GM21515 (cell line): ENCODE measurements around the gene KSR1.

ENCODE experiments used
- ATAC-seq: cut with Tn5 transposase; IDR thresholded peaks from one replicate; pipeline ENCODE4 v1.9.1; 2021; ENCODE audit not compliant: unreplicated experiment

The KSR1 gene

GRCh38 chr17:27566671-27567562 lies 110.7 kb downstream of the KSR1 start:
- ATAC-seq, result no peak

GRCh38 chr17:27567563-27567859 lies 111.3 kb downstream of the KSR1 start:
- ATAC-seq, result no peak

- no peak for ATAC-seq
Measured at GRCh38 chr17:27568216-27568615, 112.0 kb downstream of the KSR1 start.

GRCh38 chr17:27568811-27569210 lies 112.6 kb downstream of the KSR1 start:
- ATAC-seq, result no peak

GRCh38 chr17:27569257-27569722 lies 113.0 kb downstream of the KSR1 start:
- no peak for ATAC-seq

GRCh38 chr17:27569884-27570577 lies 113.8 kb downstream of the KSR1 start:
- ATAC-seq, result no peak

- no peak for ATAC-seq
Measured at GRCh38 chr17:27570578-27570914, 114.3 kb downstream of the KSR1 start.

GRCh38 chr17:27571563-27572352 lies 115.5 kb downstream of the KSR1 start:
- no peak for ATAC-seq

- ATAC-seq, result no peak
Measured at GRCh38 chr17:27572665-27573064, 116.4 kb downstream of the KSR1 start.

- ATAC-seq, result no peak
Measured at GRCh38 chr17:27573548-27573947, 117.3 kb downstream of the KSR1 start.

GRCh38 chr17:27573971-27574525 lies 117.8 kb downstream of the KSR1 start:
- ATAC-seq, result no peak

- no peak for ATAC-seq
Measured at GRCh38 chr17:27575096-27575911, 119.1 kb downstream of the KSR1 start.

- no peak for ATAC-seq
Measured at GRCh38 chr17:27575912-27576252, 119.6 kb downstream of the KSR1 start.

- ATAC-seq, result no peak
Measured at GRCh38 chr17:27576477-27577083, 120.3 kb downstream of the KSR1 start.

GRCh38 chr17:27577121-27577761 lies 121.0 kb downstream of the KSR1 start:
- ATAC-seq, result no peak

- no peak for ATAC-seq
Measured at GRCh38 chr17:27577884-27578717, 121.9 kb downstream of the KSR1 start.

- peak; percentile 67 for ATAC-seq
Measured at GRCh38 chr17:27578718-27579085, 122.5 kb downstream of the KSR1 start.

GRCh38 chr17:27579304-27579703 lies 123.1 kb downstream of the KSR1 start:
- ATAC-seq, result no peak

- ATAC-seq, result no peak
Measured at GRCh38 chr17:27579897-27580321, 123.7 kb downstream of the KSR1 start.
